ENCODE data around the gene GJA10.

DNA sequence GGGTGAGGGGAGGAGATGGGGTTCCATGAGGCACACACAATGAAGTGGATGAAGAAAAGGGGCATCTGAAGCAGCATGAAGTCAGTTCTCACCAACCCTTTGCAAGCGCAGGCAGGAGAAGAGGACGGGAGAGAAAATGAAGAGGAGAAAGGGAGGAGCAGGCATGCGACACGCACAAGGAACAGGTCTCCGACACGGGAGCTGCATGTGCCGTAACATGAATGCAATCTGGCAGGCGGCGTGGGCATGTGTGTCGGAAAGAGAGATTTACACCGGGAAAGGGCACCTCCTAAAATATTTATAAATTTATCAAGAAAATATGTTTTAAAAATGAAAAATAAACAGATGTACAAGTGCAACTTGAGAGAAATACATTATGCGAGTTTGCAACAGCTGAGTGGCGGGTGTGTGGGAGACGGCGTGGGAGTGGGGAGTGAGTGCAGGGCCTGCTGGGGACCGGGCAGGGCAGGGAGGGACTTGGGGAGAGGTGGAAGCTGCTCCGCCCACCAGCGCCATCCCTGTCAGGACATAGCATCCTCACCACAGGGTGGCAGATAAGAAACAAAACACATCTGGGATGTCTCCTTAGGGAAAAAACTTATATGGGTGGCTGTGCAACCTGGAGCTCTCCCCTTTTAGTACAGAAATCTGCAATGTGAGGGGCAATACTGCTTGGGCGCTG is 40.6 kb downstream of the GJA10 start:
- TF ChIP-seq, protein P1, sequence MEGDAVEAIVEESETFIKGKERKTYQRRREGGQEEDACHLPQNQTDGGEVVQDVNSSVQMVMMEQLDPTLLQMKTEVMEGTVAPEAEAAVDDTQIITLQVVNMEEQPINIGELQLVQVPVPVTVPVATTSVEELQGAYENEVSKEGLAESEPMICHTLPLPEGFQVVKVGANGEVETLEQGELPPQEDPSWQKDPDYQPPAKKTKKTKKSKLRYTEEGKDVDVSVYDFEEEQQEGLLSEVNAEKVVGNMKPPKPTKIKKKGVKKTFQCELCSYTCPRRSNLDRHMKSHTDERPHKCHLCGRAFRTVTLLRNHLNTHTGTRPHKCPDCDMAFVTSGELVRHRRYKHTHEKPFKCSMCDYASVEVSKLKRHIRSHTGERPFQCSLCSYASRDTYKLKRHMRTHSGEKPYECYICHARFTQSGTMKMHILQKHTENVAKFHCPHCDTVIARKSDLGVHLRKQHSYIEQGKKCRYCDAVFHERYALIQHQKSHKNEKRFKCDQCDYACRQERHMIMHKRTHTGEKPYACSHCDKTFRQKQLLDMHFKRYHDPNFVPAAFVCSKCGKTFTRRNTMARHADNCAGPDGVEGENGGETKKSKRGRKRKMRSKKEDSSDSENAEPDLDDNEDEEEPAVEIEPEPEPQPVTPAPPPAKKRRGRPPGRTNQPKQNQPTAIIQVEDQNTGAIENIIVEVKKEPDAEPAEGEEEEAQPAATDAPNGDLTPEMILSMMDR (conservative IDR thresholded peaks at IDR 0.05; ENCODE audit: low read length), result no peak
- no peak for TF ChIP-seq EZH2phosphoT487 (IDR thresholded peaks at IDR 0.05; ENCODE audit: borderline replicate concordance, low read depth, low read length)
